GM18505 (cell line): ENCODE data around the gene DCTD.
"Not testable (repeated sequence)": the region's sequence is repeated elsewhere in the genome, so short reads cannot be mapped to it uniquely, and the experiment has no call there.

Source experiments
- ATAC-seq: cut with Tn5 transposase; IDR thresholded peaks from one replicate; pipeline ENCODE4 v1.9.1; 2021; ENCODE audit not compliant: unreplicated experiment
- POLR2A ChIP-seq: IDR thresholded peaks from 4 replicates; pipeline ENCODE4 v1.6.1; 2011; ENCODE audit warnings: borderline replicate concordance; ENCODE audit not compliant: insufficient read depth, insufficient read length; ENCODE audit errors: extremely low read depth

The DCTD gene

DNA sequence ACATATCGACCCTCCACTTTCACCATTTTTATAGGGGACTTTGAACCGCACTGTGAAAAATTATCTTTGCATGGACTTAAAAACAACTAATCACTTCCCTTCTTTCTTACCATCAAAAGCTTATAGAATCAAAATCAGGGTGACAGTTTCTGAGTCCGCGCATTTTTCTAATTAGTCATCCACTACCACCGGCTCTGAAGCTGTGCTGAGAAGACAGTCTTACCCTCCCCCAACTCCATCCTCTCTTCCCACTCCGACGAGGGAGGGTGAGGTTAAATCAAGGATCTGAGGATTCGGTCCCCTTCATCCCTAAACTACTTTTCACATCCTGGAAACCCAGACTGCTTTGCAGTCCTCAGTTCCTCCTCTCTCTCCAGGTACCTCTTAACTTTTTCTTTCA is 4.2 kb downstream of the DCTD start:
- no peak for TF ChIP-seq POLR2A
- ATAC-seq, result no peak

DNA sequence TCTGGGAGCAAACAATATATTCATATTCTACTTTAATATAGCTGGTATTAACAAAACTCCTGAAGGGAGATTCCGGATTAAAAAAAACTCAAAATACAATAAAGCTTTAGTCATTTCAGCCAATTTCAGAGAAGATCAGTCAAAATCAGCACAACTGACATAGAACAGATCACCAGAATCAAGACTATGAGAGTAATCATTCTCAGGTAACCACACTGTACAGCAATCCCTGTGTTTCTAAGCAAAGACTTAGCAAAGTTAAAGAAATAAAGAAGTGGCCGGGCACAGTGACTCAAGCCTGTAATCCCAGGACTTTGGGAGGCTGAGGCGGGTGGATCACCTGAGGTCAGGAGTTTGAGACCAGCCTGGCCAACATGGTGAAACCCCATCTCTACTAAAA is 9.1 kb downstream of the DCTD start:
- no peak for ATAC-seq
- TF ChIP-seq POLR2A, result no peak

GRCh38 chr4:182907396-182907795 is 9.8 kb downstream of the DCTD start:
- no peak for TF ChIP-seq POLR2A
- no peak for ATAC-seq

GRCh38 chr4:182906786-182907185 is 10.4 kb downstream of the DCTD start:
- TF ChIP-seq POLR2A, result no peak
- ATAC-seq, result no peak

- no peak for TF ChIP-seq POLR2A
- no peak for ATAC-seq
These were observed 12.1 kb downstream of the DCTD start for GRCh38 chr4:182905038-182905437.

DNA sequence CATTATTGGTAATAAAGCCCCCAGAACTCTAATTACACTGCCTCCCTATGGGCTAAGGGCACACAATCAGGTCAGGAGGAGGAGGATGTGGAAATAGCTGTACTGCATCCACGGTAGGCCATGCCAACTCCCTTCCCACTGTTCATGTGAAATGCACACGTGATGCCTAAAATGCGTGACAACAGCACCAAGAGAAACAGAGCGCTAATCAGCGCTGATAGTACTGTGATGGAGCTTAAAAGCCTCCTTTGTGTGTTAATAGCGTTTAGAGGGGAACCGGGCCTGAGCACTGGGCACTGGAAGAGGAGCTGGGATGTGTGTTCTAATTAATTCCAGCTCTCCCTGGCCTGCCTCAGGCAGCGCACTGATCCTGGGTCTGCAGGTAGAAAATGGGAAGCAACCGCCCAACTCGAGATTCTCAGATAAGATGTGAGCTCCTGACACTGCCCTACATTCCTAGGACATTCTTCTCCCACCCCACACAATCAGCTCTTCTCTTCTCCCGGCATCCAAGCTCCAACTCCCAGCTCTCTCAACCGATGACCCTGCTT is 12.9 kb downstream of the DCTD start:
- ATAC-seq, result no peak
- no peak for TF ChIP-seq POLR2A

- ATAC-seq, result no peak
These were observed 14.2 kb downstream of the DCTD start for GRCh38 chr4:182903013-182903412.

DNA sequence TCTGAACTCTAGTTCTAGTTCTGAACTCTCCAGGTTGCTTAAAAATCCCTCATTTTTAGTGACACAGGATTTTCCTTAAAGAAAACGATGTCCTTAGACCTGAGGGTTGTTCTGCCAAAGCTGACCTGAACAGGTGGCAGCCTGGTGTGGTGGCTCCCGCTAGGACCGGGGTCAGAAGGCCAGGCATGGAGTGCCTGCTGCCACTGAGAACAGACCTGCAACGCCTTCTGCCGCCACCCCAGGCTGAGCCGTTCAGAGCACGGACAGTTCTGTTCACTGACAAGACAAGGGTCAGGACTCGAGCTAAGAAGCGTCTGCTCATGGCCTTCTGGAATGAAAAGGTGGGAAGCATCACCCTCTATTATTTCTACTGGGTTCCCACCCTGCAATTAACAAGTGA is 15.8 kb downstream of the DCTD start:
- TF ChIP-seq POLR2A, result no peak
- no peak for ATAC-seq

More at GRCh38 chr4:182903013-182903412, 14.2 kb downstream of the DCTD start:
- TF ChIP-seq POLR2A, result no peak

DNA sequence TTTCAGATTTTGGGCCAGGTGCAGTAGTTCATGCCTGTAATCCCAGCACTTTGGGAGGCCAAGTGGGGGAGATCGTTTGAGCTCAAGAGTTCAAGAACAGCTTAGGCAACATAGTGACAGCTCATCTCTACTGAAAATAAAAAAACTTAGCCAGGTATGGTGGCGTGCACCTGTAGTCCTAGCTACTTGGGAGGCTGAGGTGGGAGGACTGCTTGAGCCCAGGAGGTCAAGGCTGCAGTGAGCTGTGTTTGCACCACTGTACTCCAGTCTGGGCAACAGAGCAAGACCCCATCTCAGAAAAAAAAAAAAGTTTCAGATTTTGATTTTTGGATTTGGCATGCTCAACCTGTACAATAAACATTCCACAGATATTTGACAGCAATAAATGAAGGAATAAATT is 17.2 kb downstream of the DCTD start:
- ATAC-seq, result not testable (repeated sequence)

- ATAC-seq, result no peak
- no peak for TF ChIP-seq POLR2A
These were observed 18.7 kb downstream of the DCTD start for GRCh38 chr4:182898479-182898799.

DNA sequence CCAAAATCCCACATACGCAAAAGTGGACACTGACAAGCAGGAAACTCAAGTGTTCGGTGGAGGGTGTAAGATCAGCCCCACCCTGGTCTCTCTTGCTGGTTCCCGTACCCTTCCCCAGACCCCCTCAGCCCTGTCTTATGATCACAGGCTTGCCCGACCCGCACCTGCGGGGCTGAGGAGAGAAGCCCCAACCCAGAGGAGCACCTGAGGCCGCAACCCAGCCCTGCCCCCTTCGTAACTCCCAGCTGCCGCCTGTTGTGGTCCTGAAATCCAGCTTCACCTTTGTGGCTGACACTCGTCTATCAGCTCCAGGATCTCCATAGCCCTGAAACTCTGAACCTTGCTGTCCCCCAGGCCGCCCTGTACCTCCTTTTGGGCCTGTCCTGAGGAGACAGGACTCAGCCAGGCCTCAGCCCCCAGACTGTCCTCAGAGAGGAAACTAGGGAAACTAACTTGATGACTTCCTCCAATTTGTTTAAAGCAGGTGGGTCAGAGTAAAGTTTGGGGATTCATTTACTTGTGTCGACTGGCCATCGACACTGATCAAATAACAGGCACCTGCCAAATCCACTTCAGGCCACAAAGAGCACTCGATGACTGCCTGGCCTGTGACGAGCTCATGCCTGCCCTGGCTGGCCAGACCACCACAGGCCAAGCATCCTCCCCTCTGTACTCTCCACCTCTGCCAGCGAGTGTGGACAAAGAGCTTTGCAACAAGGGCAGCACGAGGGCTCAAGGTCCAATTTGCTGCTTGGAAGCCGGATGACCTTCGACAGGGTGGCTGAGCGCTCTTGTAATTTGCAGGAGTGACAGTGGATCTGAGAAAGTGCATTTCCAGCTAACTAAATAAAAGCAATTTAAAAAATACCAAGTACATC is 19.3 kb downstream of the DCTD start:
- TF ChIP-seq POLR2A, result no peak
- ATAC-seq, result no peak

DNA sequence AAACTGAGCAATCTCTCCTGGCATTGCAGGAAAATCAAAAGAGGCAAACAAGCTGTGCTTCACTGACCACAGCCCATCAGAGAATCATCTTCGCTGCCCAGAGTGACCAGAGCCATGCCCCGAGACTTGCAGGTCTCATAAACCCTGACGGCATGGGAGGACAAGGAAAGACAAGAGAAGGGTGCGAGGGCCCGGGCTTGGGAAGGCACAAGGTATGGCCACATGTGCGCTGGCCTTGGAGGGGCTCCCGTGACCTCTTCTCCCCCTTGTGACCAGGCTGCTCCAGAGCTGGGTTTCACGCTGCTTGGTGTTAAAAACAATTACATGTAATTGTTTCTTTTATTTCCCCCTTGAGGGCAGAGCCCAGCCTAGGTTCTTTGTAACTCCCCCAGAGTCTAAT is 20.8 kb downstream of the DCTD start:
- TF ChIP-seq POLR2A, result no peak
- no peak for ATAC-seq

DNA sequence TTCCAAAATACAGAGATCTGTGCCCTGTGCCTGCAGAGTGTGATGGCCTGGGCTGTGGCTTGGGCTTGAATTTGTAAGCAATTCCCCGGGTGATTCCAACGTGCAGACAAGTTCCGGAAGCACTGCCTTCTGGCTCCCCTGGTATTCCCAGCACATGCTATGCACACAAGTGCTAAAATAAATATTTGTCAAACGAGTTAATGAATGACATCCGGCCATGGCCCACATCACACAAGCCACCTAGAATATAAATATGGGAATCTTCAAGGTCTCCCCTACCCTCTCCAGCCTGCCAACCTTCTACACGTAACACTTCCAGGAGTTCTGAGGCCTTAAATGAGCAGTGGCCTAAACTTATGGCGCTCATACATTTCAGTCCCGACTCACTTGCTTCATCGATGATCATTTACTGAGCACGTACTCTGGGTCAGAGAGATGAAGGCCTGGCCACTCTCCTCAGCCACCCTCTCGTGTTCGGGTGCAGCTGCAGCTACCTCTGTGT is 21.3 kb downstream of the DCTD start:
- ATAC-seq, result no peak
- TF ChIP-seq POLR2A, result no peak

DNA sequence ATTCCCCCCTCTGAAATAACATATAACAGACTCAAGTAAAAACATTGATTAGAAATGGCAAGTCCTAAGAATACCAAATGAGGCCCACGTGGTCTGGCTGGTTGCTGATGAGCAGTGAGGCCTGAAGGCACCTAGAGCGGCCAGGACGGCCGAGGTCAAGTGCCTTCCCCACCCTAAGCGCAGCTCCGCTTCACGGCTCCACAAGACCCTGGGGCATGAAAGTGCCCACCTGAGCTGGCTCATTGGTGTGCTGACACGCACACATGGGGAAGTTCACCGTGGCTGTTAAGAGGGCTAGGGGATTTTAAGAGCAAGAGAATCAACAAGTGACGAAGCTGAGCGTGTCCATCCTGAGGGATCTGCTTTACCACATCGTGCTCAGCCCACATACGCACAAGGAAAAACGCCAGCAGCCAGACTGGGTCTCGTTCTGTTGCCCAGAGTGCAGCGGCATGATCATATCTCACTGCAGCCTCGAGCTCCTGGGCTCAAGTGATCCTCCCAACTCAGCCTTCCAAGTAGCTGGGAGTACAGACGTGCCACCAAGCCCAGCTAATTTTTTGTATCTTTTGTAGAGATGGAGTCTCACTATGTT is 22.4 kb downstream of the DCTD start:
- no peak for TF ChIP-seq POLR2A
- ATAC-seq, result no peak
